ENCODE measurements around the gene ALKBH4.

Gene ALKBH4

GRCh38 chr7:102436118-102436517, 28.5 kb downstream of the ALKBH4 start:
- DNase-seq: no peak
- Histone ChIP-seq H3K36me3 (no peaks in the 10 kb centered on the region), H3K4me1 (peaks cover 0 to 27% (median 14%) of the 10 kb centered on the region in 4 donors), H3K4me3 (no peak overlapping the region), H3K9me3 (no peaks in the 10 kb centered on the region), H3K27me3 (no peaks in the 10 kb centered on the region), H3K27ac (no peak overlapping the region)
- TF ChIP-seq CTCF (IDR thresholded peaks at IDR 0.05): no peak
- intact Hi-C loops (cut with DNase I; ENCODE audit: low total_unique reads): no loop called here

GRCh38 chr7:102434039-102434486, 30.6 kb downstream of the ALKBH4 start:
- Histone ChIP-seq H3K4me1 (peaks cover 0 to 24% (median 14%) of the 10 kb centered on the region in 4 donors), H3K9me3 (no peaks in the 10 kb centered on the region), H3K4me3 (peak overlapping the region; percentile 62 to 63), H3K36me3 (no peaks in the 10 kb centered on the region), H3K27ac (peak overlapping the region; percentile 57 to 58), H3K27me3 (no peaks in the 10 kb centered on the region)
- intact Hi-C loops (cut with DNase I; ENCODE audit: low total_unique reads): no loop called here
- no peak for TF ChIP-seq CTCF (IDR thresholded peaks at IDR 0.05)
- DNase-seq: no peak

GRCh38 chr7:102433219-102434038, 31.2 kb downstream of the ALKBH4 start, which contains the start of gene ORAI2:
Gene ORAI2 (plus strand): TSS chr7:102433575. CDS start chr7:102438957, 5,382 bp downstream.
- no peak for TF ChIP-seq CTCF (IDR thresholded peaks at IDR 0.05)
- H3K36me3 ChIP-seq: no peaks in the 10 kb centered on the region
- H3K27me3 ChIP-seq: no peaks in the 10 kb centered on the region
- H3K9me3 ChIP-seq: no peaks in the 10 kb centered on the region
- H3K27ac ChIP-seq: peak within 1 kb of the TSS; percentile 57 to 72
- DNase-seq: peak; percentile 62 to 84
- peak within 1 kb of the TSS; percentile 62 to 63 for H3K4me3 ChIP-seq
- peaks cover 0 to 24% (median 14%) of the 10 kb centered on the region in 4 donors for H3K4me1 ChIP-seq
- intact Hi-C loops (cut with DNase I; ENCODE audit: low total_unique reads): no loop called here

- DNase-seq: no peak
- Histone ChIP-seq H3K27ac (peak overlapping the region; percentile 57 to 72), H3K27me3 (no peaks in the 10 kb centered on the region), H3K9me3 (no peaks in the 10 kb centered on the region), H3K36me3 (peaks cover 0 to 5% (median 0%) of the 10 kb centered on the region in 3 donors), H3K4me1 (peaks cover 0 to 24% (median 14%) of the 10 kb centered on the region in 4 donors), H3K4me3 (peak overlapping the region; percentile 62 to 63)
- no peak for TF ChIP-seq CTCF (IDR thresholded peaks at IDR 0.05)
- intact Hi-C loops (cut with DNase I; ENCODE audit: low total_unique reads): no loop called here
These were observed 32.0 kb downstream of the ALKBH4 start for GRCh38 chr7:102432442-102433218.

- DNase-seq: no peak
- no peaks in the 10 kb centered on the region for H3K9me3 ChIP-seq
- intact Hi-C loops (cut with DNase I; ENCODE audit: low total_unique reads): no loop called here
- peaks cover 0 to 24% (median 14%) of the 10 kb centered on the region in 4 donors for H3K4me1 ChIP-seq
- H3K4me3 ChIP-seq: no peak overlapping the region
- no peak for TF ChIP-seq CTCF (IDR thresholded peaks at IDR 0.05)
- H3K27me3 ChIP-seq: no peaks in the 10 kb centered on the region
- peak overlapping the region in 1 of 2 donors; percentile 24 for H3K27ac ChIP-seq
- peaks cover 6 to 12% (median 8%) of the 10 kb centered on the region in 3 donors for H3K36me3 ChIP-seq
These were observed 32.9 kb downstream of the ALKBH4 start for GRCh38 chr7:102431617-102432298.
